ENCODE results near the gene MAN1C1.

GRCh38 chr1:25729045-25729444 lies 112.5 kb downstream of the MAN1C1 start:
- TF ChIP-seq NR3C1 (CRISPR knock-in tag; conservative IDR thresholded peaks at IDR 0.05; ENCODE audit: low read depth) (no peak), CTCF (IDR thresholded peaks at IDR 0.05) (no peak), NFE2L1 (CRISPR knock-in tag; IDR thresholded peaks at IDR 0.05) (no peak), NR1H2 (CRISPR knock-in tag; IDR thresholded peaks at IDR 0.05) (no peak), E2F4 (CRISPR knock-in tag; IDR thresholded peaks at IDR 0.05; ENCODE audit: borderline replicate concordance, low read depth) (no peak), E2F1 (CRISPR knock-in tag; IDR thresholded peaks at IDR 0.05) (no peak), KAT7 (CRISPR knock-in tag; IDR thresholded peaks at IDR 0.05; ENCODE audit: borderline replicate concordance) (no peak), AFF4 (CRISPR knock-in tag; IDR thresholded peaks at IDR 0.05; ENCODE audit: borderline replicate concordance) (no peak), TEAD4 (CRISPR knock-in tag; IDR thresholded peaks at IDR 0.05) (no peak), GABPB1 (CRISPR knock-in tag; IDR thresholded peaks at IDR 0.05) (no peak), ATF2 (CRISPR knock-in tag; IDR thresholded peaks at IDR 0.05; ENCODE audit: borderline replicate concordance, low read depth) (no peak), JUN (CRISPR knock-in tag; IDR thresholded peaks at IDR 0.05) (no peak), SP1 (CRISPR knock-in tag; conservative IDR thresholded peaks at IDR 0.05) (no peak)

All from WTC11 (cell line).